GM23338 (cell line): ENCODE data around the gene DLGAP4.

Source experiments
- CTCF ChIP-seq, 2 experiments: fragments of 200-600 bp in 1 of 2; sonication (generic) in 1 of 2; conservative IDR thresholded peaks; 2 replicates each; pipeline versions ENCODE4 v1.5.1 to v1.6.1; 2016 to 2017; ENCODE audit warnings: antibody characterized with exemption in 2 of 2, low read depth in 2 of 2, mild to moderate bottlenecking in 2 of 2, moderate library complexity in 1 of 2
- POLR2AphosphoS5 ChIP-seq: IDR thresholded peaks from 2 replicates; pipeline ENCODE4 v1.6.1; 2016; ENCODE audit warnings: antibody characterized with exemption, low read depth
- STAT1 ChIP-seq: IDR thresholded peaks from one replicate; pipeline ENCODE4 v1.6.1; 2016; ENCODE audit warnings: antibody characterized with exemption; ENCODE audit not compliant: unreplicated experiment
- TF ChIP-seq, protein P1 (sequence below): IDR thresholded peaks from one replicate; pipeline ENCODE4 v1.6.1; 2018; ENCODE audit warnings: antibody characterized with exemption; ENCODE audit not compliant: unreplicated experiment

GRCh38 chr20:36572701-36573102 is 266.6 kb downstream of the DLGAP4 start:
- no peak for TF ChIP-seq CTCF (conservative IDR thresholded peaks at IDR 0.05; ENCODE audit: low read depth in 2 of 2)
- TF ChIP-seq POLR2AphosphoS5 = no peak
- no peak for TF ChIP-seq STAT1
- TF ChIP-seq, protein P1, sequence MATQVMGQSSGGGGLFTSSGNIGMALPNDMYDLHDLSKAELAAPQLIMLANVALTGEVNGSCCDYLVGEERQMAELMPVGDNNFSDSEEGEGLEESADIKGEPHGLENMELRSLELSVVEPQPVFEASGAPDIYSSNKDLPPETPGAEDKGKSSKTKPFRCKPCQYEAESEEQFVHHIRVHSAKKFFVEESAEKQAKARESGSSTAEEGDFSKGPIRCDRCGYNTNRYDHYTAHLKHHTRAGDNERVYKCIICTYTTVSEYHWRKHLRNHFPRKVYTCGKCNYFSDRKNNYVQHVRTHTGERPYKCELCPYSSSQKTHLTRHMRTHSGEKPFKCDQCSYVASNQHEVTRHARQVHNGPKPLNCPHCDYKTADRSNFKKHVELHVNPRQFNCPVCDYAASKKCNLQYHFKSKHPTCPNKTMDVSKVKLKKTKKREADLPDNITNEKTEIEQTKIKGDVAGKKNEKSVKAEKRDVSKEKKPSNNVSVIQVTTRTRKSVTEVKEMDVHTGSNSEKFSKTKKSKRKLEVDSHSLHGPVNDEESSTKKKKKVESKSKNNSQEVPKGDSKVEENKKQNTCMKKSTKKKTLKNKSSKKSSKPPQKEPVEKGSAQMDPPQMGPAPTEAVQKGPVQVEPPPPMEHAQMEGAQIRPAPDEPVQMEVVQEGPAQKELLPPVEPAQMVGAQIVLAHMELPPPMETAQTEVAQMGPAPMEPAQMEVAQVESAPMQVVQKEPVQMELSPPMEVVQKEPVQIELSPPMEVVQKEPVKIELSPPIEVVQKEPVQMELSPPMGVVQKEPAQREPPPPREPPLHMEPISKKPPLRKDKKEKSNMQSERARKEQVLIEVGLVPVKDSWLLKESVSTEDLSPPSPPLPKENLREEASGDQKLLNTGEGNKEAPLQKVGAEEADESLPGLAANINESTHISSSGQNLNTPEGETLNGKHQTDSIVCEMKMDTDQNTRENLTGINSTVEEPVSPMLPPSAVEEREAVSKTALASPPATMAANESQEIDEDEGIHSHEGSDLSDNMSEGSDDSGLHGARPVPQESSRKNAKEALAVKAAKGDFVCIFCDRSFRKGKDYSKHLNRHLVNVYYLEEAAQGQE = no peak
